Transverse colon (tissue), 4 donors: Measurements from ENCODE around the gene CHMP1A. TPM values are rescaled to one million over a fixed set of nuclear protein-coding genes. Genes with fewer than 3 reads are reported as not detected.

Source experiments
- DNase-seq: peaks from one replicate; pipeline ENCODE4 v3.0.0-alpha.2; 2019
- H3K27ac ChIP-seq, 4 donors: fragments of 200-600 bp; sonication (generic); 2 replicates each; pipeline ENCODE4 v1.5.1; 2016 to 2018; ENCODE audit warnings: inconsistent platforms in 4 of 4
- H3K27me3 ChIP-seq: fragments of 200-600 bp; sonication (generic); 2 replicates; pipeline ENCODE4 v1.5.1; 2017; ENCODE audit warnings: inconsistent platforms
- H3K36me3 ChIP-seq, 4 donors: fragments of 200-600 bp; sonication (generic); 2 replicates each; pipeline ENCODE4 v1.5.1; 2017 to 2019; ENCODE audit warnings: inconsistent platforms in 4 of 4
- H3K4me1 ChIP-seq, 4 donors: fragments of 200-600 bp; sonication (generic); 2 replicates each; pipeline ENCODE4 v1.5.1; 2017 to 2020; ENCODE audit warnings: inconsistent platforms in 4 of 4
- H3K4me3 ChIP-seq, 4 donors: fragments of 200-600 bp; sonication (generic); 1 replicate in 1 of 4; 2 replicates in 3 of 4; pipeline versions ENCODE4 v1.5.1 to v1.6.1; 2017 to 2019; ENCODE audit warnings: inconsistent platforms in 4 of 4
- H3K9me3 ChIP-seq, 2 donors: fragments of 200-600 bp; sonication (generic); 2 replicates each; pipeline ENCODE4 v1.5.1; 2017 to 2019; ENCODE audit warnings: inconsistent platforms in 2 of 2
- EP300 ChIP-seq: sonication (generic); formaldehyde crosslinking; IDR thresholded peaks from one replicate; pipeline ENCODE4 v1.6.1; 2017; ENCODE audit warnings: antibody characterized with exemption, low read depth
- POLR2A ChIP-seq: fragments of 450-650 bp; IDR thresholded peaks from one replicate; pipeline ENCODE4 v1.6.1; 2016; ENCODE audit warnings: antibody characterized with exemption, mild to moderate bottlenecking, moderate library complexity
- POLR2AphosphoS5 ChIP-seq, 3 donors: sonication (generic); formaldehyde crosslinking; IDR thresholded peaks; one replicate each; pipeline ENCODE4 v1.6.1; 2016; ENCODE audit warnings: antibody characterized with exemption in 3 of 3
- WGBS, 2 donors: methylation state at CpG; one replicate each; pipeline ENCODE4 v1.1.5; 2018; ENCODE audit warnings: low coverage in 1 of 2; 5-methylcytosine and 5-hydroxymethylcytosine counted together
- in situ Hi-C, 4 donors: fragments of 200-750 bp; cut with MboI; loops; one replicate each; pipeline versions ENCODE4 v1.15.0 to v1.15.1; 2017; ENCODE audit warnings: low sequenced_read_pairs in 3 of 4, low pct_ligation_motif_present in 1 of 4, low pct_unique_long_range_greater_than_20kb in 1 of 4
- intact Hi-C: fragments of 100-400 bp; cut with DNase I; formaldehyde crosslinking; loops from one replicate; pipeline ENCODE4 v1.15.1; 2023; ENCODE audit warnings: low total_unique reads
- total RNA-seq, 4 donors: library from RNA; depleted of rRNA; stranded (reverse); fragments of >200 nt; gene quantifications; one replicate each; pipeline ENCODE4 v1.1.0, GENCODE V29; 2016
- TF ChIP-seq, protein P1 (sequence below), 5 experiments: fragments of 200-600 bp in 3 of 5; fragments of 450-650 bp in 2 of 5; sonication (generic) in 3 of 5; IDR thresholded peaks; 1 replicate in 2 of 5; 2 replicates in 3 of 5; pipeline ENCODE4 v1.5.1; 2016 to 2017; ENCODE audit warnings: antibody characterized with exemption in 5 of 5, inconsistent platforms in 3 of 5, mild to moderate bottlenecking in 2 of 5, moderate library complexity in 1 of 5

Gene CHMP1A
- total RNA-seq, result 100 to 1,000 TPM; 131 to 184 (median 144) TPM

DNA sequence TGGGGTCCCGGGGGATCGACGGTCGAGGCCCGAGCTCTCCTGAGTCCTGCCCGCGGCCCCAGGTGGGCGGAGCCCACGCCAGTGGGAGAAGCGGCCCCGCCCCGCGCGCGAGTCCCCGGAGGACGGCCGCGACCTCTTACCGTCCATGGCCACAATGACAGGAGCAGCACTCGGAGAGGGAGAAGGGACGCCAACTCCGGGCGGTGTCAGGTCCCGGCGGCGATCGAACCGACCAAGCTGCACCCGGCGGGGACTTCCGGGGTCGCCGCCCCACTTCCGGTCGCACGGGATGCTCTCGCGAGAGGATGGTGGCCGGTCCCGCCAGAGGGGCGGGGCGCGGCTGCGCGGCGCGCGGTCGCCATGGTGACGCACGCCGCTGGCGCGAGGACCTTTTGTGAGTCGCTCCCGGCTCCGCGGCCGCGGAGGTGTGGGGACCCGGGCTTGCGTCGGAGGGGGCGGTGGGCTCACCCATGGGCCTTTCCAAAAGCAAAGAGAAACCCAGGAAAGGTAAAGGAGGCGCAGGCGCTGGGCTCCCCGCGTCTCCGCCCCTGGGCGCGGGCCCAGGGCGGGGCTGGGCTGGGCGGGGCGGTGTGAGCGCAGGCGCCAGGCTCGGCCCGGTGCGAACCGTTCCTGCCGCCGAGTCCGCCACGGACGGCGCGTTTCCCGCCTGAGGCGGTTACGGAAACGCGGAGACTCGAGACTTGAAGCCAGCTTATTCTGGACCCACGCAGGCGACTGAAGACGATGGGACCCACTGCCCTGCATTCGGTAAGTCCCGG, at the start of gene CHMP1A, which contains the start of gene SPATA33:
Gene CHMP1A (minus strand): TSS at position 267 of the 779 bp plus-strand sequence. CDS start 120 bp downstream, at position 147.
Gene SPATA33 (plus strand): TSS at position 395 of the 779 bp plus-strand sequence. CDS start 76 bp downstream, at position 471.
- Histone ChIP-seq H3K27ac (peak within 1 kb of the TSS; percentile 79 to 93 (median 90)), H3K4me3 (peak within 1 kb of the TSS; percentile 88 to 95 (median 94)), H3K36me3 (no peaks in the 10 kb centered on the region), H3K9me3 (no peaks in the 10 kb centered on the region), H3K27me3 (no peaks in the 10 kb centered on the region), H3K4me1 (peaks cover 13 to 39% (median 21%) of the 10 kb centered on the region in 4 donors)
- DNase-seq, result peak; percentile 92
- in situ Hi-C loops, result no loop called here
- WGBS, 2 donors, result 1% methylated on average over 31 of the region's 99 CpGs; no CpG with 5 or more reads in 1 of the 2 donors
- intact Hi-C loops, result no loop called here
- TF ChIP-seq EP300 (no peak), POLR2AphosphoS5 (IDR thresholded peaks at IDR 0.05) (peak; percentile 32 to 91 (median 89)), POLR2A (peak; percentile 80)

DNA sequence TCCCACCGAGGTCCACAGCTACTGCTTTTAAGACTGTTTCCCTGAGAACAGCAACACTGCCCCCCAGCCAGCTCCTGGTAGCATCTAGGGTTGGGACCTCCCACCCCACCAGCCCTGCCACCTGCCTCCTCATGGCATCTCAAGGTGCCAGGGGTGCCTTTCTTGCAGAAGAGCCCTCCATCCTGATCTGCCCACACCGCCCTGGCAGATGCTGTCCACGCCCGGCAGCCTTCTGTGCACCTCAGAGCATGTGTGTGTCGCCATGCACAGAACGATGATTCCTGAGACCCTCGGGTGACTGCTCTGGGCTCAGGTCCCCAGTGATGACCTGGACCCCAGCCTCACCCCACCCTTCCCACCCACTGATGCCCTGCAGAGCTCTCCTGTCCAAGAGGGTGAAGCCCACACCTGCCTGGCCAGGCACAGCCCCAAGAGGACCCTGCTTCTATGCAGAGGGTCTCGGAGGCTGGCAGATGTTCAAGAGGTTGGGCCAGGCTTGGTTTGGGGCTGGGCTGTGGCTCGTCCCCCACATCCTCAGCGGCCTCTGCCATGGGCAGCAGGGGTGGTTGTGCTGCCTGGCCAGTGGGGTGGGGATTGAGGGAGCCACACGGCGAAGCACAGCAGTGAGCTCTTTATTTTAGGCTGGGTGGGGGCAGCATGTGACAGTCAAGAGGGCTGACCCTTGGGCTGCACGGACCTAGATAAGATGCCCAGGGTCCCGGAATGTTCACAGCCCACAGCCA, 49.2 kb upstream of the CHMP1A start:
- WGBS, 2 donors, result 82% methylated on average over 13 of the region's 14 CpGs; no CpG with 5 or more reads in 1 of the 2 donors
- intact Hi-C loops (loop anchor here (10.0 kb wide), 1 partner anchor 88 kb away; no protein-coding TSS in a partner anchor), in situ Hi-C loops (loop anchor here in 2 of 4 donors (10.0 kb wide), 1 partner anchor 88 kb away; no protein-coding TSS in a partner anchor)
- Histone ChIP-seq H3K4me3 (no peak overlapping the region), H3K9me3 (no peaks in the 10 kb centered on the region), H3K4me1 (peaks cover 0 to 24% (median 13%) of the 10 kb centered on the region in 4 donors), H3K36me3 (no peaks in the 10 kb centered on the region), H3K27me3 (no peaks in the 10 kb centered on the region), H3K27ac (no peak overlapping the region)
- TF ChIP-seq POLR2A, result no peak
- TF ChIP-seq EP300, result no peak
- TF ChIP-seq, protein P1, sequence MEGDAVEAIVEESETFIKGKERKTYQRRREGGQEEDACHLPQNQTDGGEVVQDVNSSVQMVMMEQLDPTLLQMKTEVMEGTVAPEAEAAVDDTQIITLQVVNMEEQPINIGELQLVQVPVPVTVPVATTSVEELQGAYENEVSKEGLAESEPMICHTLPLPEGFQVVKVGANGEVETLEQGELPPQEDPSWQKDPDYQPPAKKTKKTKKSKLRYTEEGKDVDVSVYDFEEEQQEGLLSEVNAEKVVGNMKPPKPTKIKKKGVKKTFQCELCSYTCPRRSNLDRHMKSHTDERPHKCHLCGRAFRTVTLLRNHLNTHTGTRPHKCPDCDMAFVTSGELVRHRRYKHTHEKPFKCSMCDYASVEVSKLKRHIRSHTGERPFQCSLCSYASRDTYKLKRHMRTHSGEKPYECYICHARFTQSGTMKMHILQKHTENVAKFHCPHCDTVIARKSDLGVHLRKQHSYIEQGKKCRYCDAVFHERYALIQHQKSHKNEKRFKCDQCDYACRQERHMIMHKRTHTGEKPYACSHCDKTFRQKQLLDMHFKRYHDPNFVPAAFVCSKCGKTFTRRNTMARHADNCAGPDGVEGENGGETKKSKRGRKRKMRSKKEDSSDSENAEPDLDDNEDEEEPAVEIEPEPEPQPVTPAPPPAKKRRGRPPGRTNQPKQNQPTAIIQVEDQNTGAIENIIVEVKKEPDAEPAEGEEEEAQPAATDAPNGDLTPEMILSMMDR (IDR thresholded peaks at IDR 0.05), result no peak
- TF ChIP-seq POLR2AphosphoS5 (IDR thresholded peaks at IDR 0.05), result no peak
- no peak for DNase-seq

DNA sequence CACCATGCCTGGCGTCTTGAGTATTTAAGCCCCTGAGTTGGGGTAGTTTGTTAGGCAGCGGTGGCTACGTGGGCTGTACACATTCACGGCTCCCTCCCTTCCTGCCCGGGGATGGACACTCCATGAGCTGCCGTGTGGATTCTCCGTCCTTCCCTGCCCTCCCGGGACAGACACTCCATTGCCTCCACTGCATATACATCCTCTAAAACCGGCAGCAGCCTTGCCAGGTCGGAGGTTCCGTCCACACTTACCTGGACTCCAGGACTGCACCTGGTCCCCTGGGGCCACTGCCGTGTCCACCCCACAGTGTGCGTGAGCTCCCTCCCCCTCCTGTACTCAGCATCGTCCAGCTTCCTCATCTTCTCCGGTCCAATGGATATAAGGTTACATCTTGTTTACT, 47.5 kb upstream of the CHMP1A start:
- H3K27me3 ChIP-seq, result no peaks in the 10 kb centered on the region
- H3K27ac ChIP-seq, result no peak overlapping the region
- TF ChIP-seq POLR2A, result no peak
- TF ChIP-seq, protein P1 (IDR thresholded peaks at IDR 0.05), result no peak
- TF ChIP-seq POLR2AphosphoS5 (IDR thresholded peaks at IDR 0.05), result no peak
- no peak for TF ChIP-seq EP300
- H3K4me1 ChIP-seq, result peaks cover 0 to 31% (median 22%) of the 10 kb centered on the region in 4 donors
- no peaks in the 10 kb centered on the region for H3K9me3 ChIP-seq
- WGBS, 2 donors, result 78 to 80% methylated on average over 7 to 15 of the region's 15 CpGs
- intact Hi-C loops (loop anchor here (10.0 kb wide), 1 partner anchor 90 kb away; no protein-coding TSS in a partner anchor), in situ Hi-C loops (loop anchor here in 2 of 4 donors (10.0 kb wide), 1 partner anchor 90 kb away; no protein-coding TSS in a partner anchor)
- no peak for DNase-seq
- H3K36me3 ChIP-seq, result no peaks in the 10 kb centered on the region
- no peak overlapping the region for H3K4me3 ChIP-seq

DNA sequence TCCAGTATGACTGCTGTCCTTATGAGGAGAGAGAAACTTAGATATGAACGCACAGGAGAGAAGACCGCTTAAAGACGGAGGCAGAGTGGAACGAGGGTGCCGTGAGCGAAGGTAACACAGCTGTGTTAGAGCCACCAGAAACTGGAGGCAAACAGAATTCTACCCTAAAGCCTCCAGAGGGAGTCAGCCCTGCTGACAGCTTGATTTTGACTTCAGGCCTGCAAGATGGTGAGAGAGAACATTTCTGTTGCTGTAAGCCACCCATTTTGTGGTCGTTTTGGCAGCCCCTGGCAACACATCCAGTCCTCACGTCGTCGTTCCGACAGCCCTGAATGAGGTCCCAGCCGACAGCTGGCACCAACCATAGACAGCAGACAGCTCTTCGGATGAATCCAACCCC, 46.8 kb upstream of the CHMP1A start:
- in situ Hi-C loops, result loop anchor here in 2 of 4 donors (10.0 kb wide), 1 partner anchor 91 kb away; no protein-coding TSS in a partner anchor
- no peaks in the 10 kb centered on the region for H3K9me3 ChIP-seq
- peaks cover 4 to 38% (median 29%) of the 10 kb centered on the region in 4 donors for H3K4me1 ChIP-seq
- DNase-seq, result no peak
- intact Hi-C loops, result loop anchor here (5.0 to 10.0 kb wide), 2 partner anchors 91 to 168 kb away; partner anchors contain the start of gene TCF25
- H3K36me3 ChIP-seq, result no peaks in the 10 kb centered on the region
- no peak overlapping the region for H3K27ac ChIP-seq
- H3K4me3 ChIP-seq, result no peak overlapping the region
- TF ChIP-seq EP300 (no peak), POLR2A (no peak), POLR2AphosphoS5 (IDR thresholded peaks at IDR 0.05) (no peak)
- TF ChIP-seq, protein P1 (IDR thresholded peaks at IDR 0.05), result no peak
- WGBS, 2 donors, result 85% methylated on average over 13 of the region's 13 CpGs; no CpG with 5 or more reads in 1 of the 2 donors
- H3K27me3 ChIP-seq, result no peaks in the 10 kb centered on the region
